HCEC 1CT (cell line): ENCODE data around the gene DIS3L.
"Not testable (repeated sequence)": the region's sequence is repeated elsewhere in the genome, so short reads cannot be mapped to it uniquely, and the experiment has no call there.

Source experiments
- DNase-seq: peaks from one replicate; pipeline ENCODE4 v3.0.0-alpha.2; 2017

DIS3L gene

DNA sequence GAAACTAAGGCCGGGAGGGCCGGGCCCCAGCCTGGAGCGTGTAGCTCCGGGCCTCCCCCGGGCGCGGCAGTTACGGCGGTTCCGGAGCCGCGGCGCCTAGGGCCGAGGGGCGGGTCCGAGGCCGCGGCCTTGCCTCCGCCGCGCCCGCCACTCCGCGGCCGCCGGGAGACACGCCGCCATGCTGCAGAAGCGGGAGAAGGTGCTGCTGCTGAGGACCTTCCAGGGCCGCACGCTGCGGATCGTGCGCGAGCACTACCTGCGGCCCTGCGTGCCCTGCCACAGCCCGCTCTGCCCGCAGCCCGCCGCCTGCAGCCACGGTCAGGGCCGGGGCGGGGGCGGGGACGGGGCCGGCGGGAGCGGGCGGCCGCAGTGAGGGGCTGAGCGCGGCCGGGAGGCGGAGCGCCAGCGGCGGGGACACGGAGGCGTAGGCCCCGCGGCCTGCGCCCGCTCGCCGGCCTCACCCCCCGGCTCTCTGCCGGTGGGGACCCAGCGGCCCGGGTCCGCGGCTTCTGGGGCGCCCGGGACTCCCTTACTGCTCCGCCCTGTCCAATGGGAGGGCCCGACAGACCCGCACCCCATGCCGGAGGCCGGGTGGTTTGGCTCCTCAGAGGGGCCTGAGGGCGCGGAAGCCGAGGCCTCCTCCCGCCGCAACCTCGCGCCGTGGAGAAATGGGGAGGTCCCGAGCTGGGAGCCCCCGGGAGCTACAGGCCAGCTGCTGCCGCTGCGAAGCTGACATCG, at the start of gene DIS3L:
DIS3L (plus strand) TSS at position 150 of the 738 bp plus-strand sequence; CDS start at position 179, 29 bp downstream.
- DNase-seq: peak; percentile 57

DNA sequence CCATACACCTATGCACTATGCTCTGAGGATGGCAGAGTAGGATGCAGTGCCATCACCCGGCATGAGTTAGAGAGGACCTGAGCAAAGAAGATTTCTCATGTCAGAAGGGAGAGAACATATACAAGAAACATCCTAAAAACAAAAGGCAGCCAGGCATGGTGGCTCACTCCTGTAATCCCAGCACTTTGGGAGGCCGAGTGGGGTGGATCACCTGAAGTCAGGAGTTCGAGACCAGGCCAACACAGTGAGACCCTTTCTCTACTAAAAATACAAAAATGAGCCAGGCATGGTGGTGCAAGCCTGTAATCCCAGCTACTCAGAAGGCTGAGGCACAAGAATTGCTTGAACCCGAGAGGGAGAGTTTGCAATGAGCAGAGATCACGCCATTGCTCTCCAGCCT, 47.5 kb upstream of the DIS3L start:
- not testable (repeated sequence) for DNase-seq

DNA sequence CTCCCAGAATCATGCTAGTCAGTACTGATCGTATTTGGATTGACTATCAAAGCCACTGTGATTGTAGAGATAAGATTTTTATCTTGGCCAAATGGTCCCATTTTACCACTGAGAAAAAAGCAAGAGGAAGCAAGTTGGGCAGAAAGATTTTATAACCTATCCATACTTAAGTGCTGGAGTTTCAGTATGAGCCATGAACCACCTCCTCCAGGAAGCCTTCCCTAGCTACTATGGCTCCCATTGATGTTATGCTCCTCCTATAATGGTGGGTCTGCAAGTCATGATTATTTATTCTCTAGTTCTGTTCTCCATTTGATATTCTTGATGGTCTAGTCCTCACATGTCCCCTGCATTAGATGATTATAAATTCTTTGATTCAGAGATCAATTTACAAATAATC, 46.4 kb upstream of the DIS3L start:
- DNase-seq: no peak

DNA sequence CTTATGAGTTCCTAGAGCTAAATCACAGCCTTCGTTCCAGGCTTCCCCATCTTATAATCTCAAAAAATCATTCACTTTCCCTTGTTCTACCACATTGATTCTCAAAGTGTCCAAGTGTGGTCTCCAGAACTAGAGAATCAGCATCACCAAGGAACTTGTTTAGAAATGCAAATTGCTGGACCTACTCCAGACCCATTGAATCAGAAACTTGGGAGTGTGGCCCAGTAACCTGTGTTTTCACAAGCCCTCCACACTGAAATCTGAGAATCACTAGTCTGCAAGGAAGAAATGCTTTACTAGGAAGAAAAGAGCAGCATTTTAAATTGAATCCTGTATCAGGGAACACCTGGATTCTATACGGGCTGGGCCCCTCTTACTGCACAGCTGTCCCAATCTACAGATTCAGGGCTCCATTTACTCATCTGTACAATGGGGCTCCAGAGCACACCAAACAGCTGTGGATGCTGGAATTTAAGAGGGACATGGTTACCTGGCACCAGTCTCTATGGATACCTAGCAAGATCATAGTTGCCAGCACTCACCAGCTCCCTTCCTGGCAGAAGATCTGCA, 43.7 kb upstream of the DIS3L start:
- no peak for DNase-seq

DNA sequence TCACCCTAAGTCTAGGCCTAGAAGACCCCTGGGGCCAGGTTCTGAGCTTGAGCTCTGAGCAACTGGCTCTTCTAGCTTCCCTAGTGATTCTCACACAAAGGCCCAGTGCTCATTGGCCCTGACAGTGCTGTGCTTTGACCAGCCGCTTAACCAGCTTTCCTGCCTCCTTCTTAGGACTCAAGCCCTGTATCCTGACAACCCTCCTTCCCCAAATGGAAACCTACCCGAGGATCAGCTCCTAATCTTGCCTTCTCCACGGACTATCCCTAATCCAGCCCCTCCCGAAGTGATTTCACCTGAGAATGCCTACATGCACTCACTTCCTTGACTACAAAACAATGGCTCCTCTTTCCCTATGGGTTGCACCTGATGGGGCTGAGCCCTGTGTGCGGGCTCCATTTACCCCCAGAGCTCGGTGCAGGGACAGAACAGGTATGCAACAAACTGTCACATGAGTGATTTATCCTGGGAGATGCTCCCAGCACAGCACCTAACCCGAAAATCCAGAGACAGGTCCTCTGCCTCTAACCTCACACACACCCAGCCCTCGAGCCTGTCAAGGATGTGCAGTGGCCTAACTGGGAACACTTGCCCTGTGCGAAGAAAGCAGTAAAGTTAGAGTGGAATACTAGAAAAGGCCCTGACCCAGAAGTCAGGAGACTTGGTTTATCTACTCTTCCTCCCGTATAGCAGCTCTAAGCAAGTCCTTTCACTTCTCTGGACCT, 42.1 kb upstream of the DIS3L start:
- no peak for DNase-seq

DNA sequence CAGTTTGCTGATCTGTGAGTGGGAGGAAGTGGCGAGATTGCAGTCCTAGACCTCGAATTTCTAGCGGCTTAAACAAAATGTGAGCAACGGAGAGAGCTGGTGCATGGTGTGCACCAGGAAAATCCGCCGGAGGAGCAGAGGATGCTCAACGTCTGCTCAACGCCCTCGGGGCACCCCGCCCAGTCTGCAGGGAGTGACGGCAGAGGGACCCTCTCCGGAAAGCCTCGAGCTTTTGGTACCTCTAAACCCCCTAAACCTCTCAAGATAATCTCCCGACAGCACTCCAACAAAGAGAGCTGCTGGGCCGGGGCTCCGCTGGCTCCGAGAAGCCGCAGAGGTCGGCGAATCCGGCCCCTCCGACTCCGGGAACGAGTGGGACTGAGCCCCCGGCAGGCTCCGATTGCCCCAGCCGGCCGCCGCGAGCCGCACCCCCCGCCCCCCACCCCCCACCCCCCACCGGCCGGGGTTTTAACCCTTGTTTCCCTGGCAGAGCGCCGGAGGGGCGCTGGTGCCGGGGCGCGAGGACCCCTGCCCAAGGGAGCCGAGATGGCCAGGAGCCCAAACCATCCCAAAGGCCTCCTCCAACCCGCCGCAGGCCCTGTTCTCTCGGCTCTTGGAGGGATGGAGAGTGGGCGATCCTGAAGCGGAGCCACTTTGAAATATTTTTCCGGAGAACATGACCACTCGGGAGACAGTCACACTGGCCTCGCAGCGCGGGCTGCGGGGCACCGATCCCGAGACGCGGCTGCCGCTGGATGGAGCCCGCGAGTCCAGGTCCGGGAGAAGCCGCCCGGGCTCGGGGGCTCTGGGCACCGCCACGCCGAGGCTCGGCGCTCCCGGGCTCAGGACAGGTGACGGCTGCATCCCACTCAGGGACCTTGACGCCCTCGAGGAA, 41.3 kb upstream of the DIS3L start:
- peak; percentile 36 for DNase-seq

DNA sequence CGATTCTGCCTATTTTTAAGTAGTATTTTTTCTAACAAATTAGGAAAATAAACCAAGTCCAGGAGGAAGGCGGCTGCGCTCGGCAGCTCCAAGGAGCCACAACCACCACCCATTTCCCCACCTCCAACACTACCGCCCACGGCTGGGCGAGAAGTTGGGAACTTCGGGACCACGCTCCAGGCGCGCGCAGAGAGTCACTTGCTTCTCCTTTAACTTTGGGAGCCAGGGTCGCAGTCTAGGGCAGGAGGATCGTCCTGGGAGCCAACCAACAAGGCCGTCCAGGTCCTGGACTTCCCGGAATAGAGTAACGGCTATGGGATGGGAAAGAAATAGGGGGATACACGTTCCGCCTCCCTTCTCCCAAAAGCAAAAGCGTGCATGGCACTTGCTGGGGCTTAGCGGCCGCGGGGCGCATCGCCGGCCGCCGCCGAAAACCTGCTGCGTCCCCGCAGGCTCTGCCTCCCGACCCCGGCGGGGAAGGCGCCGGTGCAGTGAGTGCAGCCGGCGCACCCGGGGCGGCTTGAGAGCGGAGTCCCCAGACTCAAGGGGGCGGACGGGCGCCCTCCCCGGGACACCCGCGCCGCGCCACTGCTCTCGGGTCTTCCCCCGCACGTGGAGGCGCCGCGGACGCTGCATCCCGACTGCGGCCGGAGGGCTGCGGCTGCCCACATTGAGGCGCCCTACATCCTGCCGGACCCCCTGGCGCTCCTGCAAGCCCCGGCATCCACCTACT, 40.5 kb upstream of the DIS3L start:
- no peak for DNase-seq

DNA sequence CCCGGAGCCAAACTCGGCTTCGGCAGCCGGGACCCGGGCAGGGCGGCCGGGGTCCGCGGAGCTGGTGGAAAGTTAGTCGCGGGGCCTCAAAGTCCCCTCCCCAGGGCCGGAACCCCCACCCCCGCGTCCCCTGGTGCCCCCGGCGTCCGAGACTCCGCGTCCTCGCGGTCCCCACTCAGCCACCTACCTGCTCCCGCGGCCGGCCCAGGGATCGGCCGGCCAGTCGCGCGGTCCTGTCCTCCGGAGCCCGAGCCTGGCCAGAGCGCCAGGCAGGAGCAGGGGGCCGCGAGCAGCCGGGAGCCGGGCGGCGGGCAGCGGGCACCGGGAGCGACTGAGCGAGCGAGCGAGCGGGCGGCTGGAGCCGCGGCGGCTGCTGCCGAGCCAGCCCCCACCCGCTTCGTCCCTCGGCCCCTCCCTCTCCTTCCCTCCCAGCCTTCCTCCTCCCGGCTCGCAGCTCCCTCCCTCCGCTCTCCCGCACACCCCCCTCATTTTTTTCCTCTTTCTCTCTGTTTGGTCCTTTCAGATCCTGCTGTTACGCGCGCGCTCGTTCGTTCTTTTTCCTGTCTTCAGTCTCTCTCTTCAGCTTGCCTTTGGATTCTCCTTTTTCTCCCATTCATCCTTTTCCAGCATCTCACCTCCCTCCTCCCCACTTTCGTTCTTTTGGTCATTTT, 39.8 kb upstream of the DIS3L start, which contains the start of gene MEGF11:
MEGF11 (minus strand) TSS at position 333 of the 671 bp plus-strand sequence. CDS start 125,347 bp downstream, outside the sequence.
- peak; percentile 23 for DNase-seq

DNA sequence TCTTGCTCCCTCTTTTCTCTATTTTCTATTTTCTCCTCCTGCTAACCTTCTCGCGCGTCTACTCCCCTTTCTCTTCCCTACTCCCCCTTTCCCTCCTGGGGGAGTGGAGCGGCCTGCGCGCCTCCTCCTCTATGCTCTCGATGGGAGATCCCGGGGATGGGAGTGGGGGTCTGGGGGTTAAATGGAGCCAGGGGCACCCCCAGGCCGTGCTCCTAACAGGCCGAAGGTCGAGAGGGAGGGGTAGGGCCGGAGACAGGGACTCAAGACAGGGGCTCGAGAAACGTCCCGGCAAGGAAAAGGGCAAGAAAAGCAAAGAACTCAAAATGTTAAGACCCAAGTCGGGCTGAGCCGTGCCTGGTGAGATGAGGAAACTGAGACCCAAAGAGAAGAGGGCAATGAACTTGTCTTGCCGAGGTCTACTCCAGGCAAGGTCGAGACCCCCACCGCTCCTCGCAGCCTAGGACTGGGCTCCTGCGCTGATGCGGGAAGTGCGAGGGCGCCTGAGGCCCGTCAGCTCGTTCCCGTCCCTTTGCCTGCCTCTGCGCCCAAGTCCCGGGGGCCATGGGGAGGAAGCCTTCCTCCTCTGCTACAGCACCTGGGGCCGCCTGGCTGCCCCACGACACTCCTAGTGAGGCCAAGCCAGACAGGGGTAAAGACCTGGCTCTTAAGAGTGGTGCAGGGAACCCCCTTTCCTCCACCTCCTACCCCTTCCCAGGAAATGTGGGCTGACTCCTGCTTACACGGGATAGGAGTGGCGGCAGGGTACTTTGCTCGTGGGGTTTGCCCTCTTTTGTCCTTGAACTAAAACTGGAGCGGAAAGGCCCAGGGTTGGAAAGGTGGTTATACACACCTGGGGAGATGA, 39.0 kb upstream of the DIS3L start:
- DNase-seq: no peak

DNA sequence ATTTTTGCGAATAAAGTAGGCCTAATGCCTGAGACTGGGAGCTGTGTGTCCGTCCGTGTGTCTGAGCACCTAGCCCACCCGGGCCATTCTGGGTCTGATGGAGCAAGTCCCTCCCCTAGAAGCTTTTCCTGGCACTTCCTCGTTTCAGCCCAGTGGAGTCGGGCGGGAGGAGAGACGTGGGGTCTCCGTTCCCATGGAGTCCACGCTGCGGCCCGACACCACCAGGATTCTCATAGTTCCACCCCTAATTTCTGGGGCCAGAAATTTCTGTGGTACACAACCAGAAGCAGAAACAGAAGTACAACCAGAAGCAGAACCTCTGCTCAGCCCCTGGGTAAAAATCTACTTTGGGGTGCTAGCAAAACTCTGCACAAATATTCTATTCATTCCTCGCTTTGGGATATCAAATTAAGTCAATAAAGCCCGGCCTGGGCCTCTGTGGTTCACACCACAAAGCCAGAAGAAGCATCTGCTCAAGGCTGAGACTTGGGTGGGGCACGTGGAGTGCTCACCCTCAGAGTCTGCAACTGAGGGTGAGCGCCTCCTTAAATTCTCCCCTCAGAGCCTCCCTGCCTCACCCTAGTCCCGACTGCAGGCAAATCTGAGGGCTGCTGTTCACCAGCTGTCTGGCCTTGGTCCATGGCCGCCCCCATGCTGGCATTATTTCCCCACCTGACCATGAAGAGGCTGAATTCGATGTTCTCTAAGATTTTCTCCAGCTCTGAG, 38.3 kb upstream of the DIS3L start:
- DNase-seq: no peak

DNA sequence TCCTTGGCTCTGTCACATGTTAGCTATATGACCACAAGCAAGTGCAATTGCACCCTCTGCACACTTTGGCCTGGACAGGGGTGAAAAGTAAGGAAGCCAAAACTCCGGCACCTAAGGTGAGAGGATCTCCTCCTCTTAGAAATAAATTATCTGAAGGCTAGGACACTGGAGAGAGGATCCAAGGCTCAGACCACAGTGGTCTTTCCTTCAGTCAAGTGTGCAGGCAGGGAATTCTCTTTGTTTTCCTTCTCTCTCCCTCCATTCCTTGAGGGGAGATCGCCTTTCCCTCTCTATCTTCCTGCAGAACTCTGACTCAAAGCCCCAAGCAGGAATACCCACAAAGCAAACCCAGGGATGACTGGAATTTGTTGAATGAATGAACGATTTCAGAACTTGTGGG, 36.7 kb upstream of the DIS3L start:
- no peak for DNase-seq

DNA sequence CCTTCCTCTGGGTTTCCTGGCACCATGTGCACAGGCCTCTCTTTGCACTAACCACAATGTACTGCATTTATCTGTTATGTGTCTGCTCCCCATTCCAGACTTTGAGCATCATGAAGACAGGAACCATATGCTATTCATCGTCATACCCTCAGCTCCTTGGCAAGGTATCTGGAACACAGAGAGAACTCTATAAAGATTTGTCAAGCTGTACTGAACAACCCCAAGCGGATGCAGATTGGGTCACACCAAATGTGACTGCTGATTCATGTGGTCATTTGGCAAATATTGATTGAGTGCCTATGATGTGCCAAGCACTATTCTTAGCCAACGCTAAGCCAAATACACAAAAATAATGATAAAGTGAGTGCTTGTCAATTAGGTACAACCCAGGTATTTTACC, 32.3 kb upstream of the DIS3L start:
- no peak for DNase-seq

DNA sequence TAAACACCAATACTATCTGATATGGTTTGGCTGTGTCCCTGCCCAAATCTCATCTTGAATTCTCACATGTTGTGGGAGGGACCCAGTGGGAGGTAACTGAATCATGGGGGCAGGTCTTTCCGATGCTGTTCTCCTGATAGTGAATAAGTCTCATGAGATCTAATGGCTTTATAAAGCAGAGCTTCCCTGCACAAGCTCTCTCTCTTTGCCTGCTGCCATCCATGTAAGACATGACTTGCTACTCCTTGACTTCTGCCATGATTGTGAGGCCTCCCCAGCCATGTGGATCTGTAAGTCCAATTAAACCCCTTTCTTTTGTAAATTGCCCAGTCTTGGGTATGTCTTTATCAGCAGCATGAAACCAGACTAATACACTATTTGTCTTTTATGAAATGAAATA, 30.5 kb upstream of the DIS3L start:
- DNase-seq: not testable (repeated sequence)

DNA sequence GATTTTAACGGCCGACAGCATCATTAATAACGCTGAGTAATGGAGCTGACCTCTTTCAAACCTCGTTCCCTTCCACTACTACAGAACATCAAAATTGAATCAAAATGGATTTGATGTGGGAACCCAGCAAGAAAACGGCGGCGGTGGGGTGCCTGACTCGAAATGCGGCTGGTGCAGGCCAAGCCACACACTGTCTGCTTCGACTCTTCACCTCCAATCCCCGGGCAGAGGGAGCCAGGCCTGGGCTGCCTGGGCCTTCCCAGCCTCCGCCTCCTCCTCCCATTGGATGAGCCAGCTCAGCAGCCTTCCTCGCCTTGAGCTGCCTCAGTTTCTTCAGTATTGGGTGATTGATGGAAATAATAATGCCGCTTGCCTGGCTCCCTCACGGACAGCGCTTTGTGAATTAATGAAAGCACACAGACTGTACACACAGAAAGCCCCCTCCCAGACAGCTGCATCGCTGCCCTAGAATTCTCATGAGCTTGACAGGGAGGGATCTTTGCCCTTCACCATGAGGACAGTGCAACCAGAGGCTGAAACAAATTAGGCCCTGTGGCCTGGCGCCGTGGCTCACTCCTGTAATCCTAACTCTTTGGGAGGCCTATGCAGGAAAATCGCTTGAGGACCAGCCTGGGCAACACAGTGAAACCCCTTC, 28.4 kb upstream of the DIS3L start:
- no peak for DNase-seq

DNA sequence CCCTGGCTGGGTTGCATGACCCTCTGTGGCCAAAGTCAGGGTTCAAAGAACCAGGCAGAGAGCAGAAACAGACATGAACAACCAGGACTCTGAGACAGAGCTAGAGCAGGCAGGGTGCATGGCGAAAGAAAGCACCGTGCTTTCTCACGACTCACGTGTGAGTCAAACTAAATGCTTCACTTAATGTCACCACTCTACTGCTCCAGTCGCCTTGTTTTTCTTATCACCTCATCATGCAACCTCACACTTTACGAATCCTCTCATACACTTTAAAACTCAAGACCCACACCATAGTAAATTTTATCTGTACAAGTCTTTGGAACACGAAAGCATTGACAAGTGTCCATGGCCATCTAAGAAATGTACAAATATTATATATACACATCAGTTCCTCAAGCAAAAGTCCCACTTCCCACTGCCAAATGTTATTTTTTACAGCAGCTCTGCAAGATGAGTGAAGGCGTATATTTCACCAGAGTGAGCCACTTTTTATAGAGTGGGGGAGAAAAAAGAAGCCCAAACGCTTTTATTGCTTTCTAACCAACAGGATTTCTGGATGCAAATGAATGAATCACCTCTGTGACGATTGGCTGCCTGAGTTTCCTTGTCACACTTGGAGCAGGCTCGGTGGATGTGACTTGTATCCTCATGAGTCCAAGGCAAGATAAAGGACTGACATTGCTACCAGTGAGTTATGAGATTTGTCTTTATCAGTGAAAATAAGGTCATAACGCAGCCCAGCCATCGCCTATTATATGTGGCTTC, 23.9 kb upstream of the DIS3L start:
- peak; percentile 37 for DNase-seq

DNA sequence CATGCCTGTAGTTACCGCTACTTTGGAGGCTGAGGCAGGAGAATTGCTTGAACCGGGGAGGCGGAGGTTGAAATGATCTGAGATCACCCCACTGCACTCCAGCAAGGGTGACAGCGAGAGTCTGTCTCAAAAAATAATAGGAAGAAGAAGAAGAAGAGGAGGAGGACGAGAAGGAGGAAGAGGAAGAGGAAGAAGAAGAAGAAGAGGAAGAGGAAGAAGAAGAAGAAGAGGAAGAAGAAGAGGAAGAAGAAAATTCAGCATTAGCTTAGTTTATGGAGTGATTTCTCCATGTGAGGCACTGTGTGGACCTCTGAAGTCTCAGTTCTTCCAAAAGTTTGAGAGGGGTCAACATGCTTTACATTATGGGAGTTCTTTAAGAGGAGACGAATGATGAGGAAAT, 22.4 kb upstream of the DIS3L start:
- DNase-seq: no peak

DNA sequence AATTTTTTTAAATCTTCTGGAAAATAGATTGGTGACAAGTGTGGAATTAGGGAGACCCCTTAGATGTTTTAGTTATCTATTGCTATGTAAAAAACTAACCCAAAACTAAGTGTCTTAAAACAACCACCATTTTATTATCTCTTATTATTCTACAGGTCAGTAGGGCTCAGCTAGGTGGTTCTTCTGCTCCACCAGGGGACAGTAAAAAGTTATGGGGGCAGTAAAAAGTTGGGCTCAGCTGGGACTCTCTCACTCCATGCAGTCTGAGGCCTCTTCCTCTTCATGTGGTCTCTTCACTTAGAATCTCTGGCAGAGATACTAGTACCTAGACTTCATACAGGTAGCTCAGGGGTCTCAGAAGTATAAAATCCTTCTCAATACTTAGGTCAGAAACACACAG, 18.0 kb upstream of the DIS3L start:
- no peak for DNase-seq

DNA sequence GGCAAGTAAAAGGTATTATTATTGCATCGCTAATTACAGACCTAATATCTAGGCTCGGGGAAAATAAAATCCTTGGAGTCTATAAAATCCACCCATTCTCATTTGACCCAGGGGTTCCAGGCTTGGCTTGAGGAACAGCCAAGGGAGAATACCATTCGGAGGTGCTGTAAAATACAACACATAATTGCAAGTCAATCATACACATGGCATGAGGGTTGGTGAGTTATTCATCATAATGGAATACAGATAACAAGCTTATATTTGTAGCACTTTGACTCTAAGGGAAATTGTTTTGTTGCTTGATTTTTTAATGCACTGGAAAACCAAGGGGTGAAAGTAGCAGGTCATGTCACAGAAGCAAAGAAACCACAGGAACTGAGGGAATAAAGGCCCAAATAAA, 16.8 kb upstream of the DIS3L start:
- DNase-seq: no peak

DNA sequence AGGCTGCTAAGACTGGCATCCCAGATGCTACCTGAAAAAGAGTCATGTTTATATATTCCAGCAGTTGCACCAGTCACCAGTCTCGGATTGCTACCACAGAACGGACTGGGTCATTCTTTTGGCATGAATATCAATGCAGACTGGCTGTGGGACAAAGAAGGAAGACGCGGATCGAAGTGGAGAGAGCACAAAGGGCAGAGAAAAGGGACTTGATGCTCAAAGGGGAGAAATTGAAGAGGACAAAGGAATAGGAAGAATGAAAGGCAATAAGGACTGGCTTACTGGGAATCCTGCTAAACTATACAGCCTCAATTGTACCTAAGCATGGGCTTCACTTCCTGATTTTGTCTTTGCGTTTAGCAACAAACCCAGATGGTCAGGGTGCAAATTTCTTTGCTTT, 15.3 kb upstream of the DIS3L start:
- no peak for DNase-seq
